GF-D8 (cell line): ENCODE data around the gene STXBP4.
A peak's percentile ranks its signal among the peaks of the same experiment; 100 is the strongest.
"Not testable (repeated sequence)": the region's sequence is repeated elsewhere in the genome, so short reads cannot be mapped to it uniquely, and the experiment has no call there.

Experiments
- DNase-seq: peaks from one replicate; lab custom pipeline; 2025; lab: John Stamatoyannopoulos, UW

STXBP4 gene

DNA sequence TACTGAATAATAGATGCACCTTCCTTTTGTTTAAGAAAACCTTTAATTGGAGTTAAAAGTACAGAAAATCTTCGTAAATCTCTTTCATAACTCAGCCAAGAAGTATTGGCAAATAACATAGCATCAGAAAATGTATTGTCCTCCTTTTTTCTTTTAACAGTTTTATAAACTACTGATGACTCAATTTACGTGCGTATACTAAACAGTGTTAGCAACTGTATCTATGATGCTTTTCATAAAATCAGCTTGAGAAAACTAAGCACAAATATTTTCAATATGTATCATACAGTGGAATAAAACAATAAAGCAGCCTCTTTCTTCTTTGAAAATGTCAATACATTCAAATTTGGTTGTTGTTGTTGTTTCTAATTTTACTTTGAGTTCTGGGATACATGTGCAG lies 88.6 kb downstream of the STXBP4 start:
- DNase-seq = no peak

DNA sequence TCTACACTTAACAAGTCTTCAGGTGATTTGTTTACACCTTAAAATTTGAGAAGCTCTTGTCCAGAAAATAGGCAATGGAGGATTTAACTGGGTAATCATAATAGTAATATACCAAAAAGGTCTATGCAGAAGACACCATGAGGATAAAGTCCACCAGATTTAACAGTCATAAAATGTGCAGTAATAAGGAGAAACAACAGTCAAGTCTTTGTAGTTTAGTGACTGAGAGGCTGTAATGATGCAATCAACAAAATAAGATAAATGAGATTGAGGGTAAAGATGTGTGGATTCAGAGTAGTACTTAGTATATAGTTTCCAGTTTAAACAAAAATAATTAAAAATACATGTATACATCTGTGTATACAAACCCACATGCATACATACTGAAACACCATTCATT lies 91.2 kb downstream of the STXBP4 start:
- no peak for DNase-seq

DNA sequence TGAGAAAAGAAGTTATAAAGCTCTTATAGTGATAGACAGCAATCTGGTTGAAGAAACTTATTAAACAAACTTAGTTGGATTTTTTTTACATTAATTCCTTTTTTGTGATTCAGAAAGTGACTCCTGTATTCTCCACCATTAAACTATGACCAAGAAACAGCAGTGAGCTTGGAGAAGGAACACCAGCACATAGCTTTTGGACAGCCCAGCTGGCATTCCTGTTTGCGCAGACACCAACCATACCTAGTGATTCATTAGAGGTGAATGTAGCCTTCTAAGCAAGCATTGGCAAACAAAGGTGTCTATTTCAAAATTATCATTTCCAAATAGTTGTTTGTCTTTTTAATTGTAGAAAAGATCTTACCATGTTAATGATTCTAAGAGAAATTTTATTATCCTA lies 94.4 kb downstream of the STXBP4 start:
- no peak for DNase-seq

DNA sequence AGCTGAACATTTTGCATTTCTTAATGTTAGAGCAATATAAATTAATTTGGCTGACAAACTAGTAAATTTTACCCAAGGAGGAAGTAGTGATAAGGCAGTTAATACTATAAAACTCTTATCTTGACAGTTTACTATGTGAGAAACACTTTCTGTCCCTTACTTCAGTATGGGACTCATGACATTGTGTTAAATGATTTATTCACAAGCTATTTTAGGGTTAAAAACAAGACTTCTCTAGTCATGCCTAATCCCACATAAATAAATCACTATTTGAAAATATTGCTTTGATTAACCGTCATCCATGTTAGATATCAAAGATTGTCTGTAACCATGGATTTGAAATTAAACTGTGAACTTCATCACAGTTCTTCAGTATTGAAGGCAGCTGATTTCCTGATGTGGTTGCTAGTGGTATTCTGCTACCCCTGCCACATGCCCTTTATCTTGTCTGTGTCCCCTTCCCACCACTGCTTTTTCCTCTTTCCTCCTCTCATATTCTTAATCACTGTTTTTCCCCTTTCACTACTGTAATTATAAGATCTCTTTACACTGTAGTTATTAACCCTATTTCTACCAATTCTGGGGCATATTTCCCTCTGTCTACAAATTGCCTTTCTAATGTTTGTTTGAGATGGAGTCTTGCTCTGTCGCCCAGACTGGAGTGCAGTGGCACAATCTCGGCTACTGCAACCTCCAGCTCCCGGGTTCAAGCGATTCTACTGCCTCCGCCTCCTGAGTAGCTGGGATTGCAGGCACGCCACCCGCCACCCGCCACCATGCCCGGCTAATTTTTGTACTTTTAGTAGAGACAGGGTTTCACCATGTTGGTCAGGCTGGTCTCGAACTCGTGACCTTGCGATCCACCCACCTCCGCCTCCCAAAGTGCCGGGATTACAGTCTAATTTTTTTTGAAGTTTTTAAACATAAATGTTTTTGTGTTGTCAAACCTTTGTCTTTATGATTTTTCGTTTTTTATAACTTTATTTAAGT lies 95.6 kb downstream of the STXBP4 start:
- DNase-seq = peak; percentile 26

DNA sequence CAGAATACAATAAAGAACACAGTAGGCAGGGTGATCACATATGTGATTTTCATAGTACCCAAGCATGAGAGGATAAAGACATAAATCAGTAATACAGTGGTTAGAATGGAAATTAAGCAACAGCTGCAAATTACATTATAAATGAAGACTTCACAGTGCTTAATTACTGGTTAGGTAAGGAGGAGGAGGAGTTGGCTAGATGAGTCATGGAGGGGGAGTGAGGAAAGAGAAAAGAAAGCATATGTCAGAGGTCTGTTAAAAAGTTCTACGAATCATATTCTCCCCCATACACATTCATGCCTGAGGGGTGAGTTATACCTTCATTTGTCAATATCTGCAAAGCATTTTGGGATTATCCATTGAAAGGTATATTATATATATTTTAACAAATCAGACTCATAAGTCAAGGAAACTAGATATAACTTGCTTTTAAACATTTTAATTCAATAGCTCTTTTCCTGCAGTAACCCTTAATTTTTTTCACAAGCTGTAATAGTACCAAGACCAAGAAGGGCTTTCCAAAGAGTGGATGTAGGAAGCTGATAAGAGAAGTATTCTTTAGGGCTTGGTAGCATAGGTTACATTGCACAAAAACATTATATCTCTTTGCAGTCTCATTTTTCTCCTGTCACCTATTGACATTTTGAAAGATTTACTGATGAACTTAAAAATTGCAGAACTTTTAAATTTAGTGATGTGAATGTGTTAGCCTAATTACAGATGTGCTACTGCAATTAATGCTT lies 99.3 kb downstream of the STXBP4 start:
- no peak for DNase-seq

DNA sequence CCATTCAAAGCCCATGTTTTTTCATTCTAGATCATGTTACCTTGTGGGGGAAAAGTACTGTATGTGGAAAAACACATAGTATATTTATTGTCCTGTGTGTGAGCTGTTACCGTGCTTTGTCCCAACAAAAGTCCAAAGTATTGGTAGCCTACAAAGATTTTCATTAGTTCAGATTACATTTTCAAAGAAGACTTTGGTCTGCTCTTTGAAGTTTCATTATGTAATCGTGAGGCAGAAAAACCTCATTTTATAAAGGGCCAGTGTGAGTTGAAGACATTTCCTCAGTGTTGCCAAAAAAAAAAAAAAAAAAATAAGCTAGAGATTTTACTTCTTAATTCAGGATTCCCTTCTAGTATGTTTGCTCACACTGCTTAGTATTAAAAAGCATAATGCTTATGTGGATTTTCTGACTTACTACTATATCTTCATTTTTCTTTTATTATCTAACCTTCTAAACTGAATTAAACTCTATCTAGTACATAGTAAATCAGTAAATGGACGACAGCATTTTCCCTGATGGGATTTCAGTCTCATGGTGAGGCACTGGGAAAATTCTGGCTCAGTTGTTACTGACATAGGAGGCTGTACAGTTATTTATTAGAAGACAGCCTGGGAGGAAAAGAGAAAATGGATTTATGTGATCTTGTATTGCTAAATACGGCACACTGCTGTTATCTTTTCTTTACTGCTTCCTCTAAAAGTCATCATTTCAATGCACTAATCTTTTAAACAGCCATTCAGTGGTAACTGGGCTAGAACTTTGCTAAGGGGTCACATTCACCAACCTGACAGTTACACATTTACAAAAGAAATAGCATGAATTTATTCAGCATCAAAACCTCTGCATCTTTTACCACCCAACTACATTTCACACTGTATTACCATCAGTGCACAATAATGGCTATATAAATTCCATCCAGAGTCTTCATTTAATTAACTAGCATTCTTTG lies 100.6 kb downstream of the STXBP4 start:
- no peak for DNase-seq

DNA sequence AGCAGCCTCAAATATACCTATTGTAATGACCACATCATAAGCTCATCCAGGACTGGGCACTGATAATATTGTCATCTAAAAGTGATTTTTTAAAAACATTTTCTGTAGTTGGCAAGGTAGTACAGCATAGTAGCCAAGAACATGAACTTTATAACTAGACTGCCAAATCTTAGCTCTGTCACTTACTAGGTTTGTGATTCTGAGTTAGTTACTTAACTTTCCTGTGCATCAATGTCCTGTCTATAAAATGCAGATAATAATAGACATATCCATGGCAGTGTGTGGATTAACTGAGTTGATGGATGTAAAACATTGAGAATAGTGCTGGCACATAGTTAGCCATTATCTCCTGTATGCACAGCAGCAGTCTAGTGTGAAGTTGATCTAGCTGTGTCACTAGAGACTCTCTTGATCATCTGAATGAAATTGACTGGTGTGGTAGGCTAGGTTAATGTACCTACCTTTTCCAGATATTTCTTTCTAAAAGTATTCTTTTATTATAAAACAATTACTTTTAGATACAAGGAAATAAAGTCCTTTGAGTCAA lies 101.5 kb downstream of the STXBP4 start:
- DNase-seq = no peak

DNA sequence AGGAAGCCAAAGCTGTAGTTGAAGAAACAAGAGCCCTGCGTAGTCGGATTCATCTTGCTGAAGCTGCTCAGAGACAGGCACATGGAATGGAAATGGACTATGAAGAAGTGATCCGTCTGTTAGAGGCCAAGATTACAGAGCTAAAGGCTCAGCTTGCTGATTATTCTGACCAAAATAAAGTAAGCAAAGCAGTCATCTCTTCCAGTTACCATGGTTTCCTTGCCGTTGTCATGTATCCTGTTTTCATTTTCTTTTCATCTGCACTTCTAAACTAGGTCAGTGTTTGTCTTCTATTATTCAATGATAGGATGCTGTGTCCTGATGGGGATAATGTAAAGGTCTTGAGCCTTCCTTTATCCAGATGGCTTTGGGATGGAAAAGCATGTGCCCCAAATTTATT lies 104.3 kb downstream of the STXBP4 start:
- no peak for DNase-seq

DNA sequence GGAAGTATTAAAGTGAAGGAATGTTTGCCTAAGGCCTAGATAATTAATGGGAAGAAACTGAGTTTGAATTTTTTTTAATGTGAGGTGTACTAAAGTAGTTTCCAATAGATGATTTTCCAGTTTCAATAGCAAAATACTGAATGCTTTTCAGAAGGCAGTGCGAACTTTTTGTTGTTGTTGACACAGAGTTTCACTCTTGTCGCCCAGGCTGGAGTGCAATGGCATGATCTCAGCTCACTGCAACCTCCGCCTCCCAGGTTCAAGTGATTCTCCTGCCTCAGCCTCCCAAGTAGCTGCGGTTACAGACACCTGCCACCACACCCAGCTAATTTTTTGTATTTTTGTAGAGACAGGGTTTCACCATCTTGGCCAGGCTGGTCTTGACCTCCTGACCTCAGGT lies 104.9 kb downstream of the STXBP4 start:
- not testable (repeated sequence) for DNase-seq

DNA sequence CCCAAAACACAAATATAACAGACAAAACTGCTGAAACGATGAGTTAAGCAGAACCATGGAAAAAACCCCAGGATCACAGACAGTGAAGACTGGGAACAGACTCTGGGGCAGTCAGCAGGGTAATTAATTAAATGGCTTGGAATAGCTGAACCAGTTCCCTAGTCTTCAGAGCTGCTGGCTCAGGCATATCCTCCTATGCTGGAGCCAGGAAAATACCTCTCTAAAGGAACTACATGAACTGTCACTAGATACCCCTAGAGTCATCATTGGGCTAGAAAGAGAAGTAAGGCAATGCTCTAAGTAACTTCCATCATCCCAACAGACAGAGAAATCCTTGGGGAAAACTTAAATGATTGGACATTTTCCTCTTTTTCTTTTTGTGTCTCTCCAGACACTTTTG lies 113.0 kb downstream of the STXBP4 start:
- DNase-seq = no peak

DNA sequence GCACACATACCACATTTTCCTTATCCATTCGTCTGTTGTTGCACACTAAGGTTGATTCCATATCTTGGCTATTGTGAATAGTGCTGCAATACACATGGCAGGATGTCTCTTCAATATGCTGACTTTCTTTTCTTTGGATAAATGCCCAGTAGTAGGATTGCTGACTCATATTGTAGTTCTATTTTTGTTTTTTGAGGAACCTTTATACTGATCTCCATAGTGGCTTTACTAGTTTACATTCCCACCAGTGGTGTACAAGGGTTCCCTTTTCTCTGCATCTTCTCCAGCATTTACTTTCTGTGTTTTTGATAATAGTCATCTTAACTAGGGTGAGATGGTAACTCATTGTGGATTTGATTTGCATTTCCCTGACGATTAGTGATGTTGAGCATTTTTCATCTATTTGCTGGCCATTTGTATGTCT lies 118.1 kb downstream of the STXBP4 start:
- peak; percentile 72 for DNase-seq

DNA sequence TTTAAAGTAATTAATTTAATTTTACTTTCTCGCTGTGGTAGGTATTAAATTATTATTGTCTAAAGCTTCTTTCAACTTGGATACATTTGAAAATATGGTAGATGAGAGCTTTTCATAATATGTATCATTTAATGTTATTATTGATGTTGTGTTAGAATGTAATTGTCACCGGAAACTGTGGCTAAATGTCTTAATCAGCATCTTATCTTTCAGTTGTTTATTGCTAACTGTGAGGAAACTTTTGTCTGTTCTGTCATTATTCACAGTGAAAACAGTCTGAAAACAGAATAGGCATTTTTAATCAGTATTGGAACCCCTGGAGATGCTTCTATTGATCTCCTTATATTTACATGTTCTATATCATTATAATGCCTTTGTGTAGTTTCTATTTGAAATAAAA lies 120.7 kb downstream of the STXBP4 start:
- DNase-seq = no peak

DNA sequence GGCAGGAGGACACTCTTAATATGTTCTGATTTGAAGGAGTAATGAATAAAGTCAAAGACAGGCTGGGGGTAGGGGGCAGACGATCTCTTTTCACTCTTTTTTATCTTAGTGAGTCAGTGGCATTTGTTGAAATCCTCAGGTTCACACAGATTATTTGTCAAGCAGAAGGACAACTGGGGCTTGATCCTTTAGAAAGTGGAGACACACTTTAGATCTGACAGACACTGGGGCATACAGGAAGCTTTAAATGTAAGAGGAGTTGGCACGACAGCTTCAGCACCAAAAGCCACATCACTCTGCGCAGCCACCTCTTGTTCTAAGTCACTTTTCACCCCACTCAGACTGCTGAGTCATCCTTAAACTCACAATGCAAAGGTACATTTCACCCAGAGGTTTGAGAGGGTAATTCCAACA lies 121.5 kb downstream of the STXBP4 start:
- DNase-seq = no peak

DNA sequence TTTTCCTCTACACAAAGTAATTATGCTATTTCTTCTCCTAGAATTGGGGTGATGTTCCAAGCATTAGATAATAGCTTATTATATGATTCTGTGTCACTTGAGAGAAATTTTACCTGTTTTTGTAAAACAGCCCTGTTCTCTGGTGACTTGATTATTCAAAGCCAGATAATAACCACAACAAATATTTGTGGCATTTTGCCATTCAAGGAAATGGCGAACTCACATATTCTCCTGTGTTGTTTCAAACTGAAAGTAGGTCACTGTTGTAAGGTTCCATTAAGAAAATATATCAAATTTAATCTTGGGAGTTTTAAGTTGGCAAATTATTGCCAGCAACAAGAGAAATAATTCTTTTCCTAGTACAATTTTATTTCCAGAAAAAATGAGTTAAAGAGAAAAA lies 124.8 kb downstream of the STXBP4 start:
- DNase-seq = no peak

DNA sequence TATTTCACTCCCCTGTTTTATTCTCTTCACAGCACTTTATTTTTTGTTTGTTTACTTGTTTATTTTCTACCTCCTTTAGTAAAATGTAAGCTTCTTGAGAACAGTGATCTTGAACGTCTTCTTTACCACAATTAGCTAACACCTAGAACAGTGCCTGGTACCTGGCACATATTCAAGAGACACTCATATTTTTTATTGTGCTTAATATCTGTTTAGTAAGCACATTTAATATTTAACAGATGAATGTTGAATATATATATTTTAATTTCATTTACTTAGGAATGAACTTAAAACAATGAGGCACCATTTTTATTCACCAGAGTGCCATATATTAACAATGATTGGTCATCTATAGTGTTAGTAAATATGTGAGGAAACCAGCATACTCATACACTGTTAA lies 130.2 kb downstream of the STXBP4 start:
- DNase-seq = no peak

DNA sequence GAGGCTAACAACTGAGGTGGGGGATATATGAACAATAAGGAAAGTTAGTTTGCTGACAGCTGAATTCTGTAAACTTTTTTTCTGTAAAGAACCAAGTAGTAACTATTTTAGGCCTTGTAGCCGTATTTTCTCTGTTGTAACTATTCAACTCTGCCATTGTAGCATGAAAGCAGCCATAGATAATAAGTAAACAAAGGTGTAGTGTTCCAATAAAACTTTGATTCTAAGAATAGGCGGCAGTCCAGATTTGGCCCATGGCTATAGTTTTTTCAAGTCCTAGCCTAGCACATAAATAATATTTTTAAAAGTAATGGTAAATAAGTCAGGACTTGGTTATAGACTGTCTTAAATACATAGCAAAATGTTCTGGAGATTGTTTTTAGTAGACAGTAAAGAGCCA lies 142.0 kb downstream of the STXBP4 start:
- no peak for DNase-seq

DNA sequence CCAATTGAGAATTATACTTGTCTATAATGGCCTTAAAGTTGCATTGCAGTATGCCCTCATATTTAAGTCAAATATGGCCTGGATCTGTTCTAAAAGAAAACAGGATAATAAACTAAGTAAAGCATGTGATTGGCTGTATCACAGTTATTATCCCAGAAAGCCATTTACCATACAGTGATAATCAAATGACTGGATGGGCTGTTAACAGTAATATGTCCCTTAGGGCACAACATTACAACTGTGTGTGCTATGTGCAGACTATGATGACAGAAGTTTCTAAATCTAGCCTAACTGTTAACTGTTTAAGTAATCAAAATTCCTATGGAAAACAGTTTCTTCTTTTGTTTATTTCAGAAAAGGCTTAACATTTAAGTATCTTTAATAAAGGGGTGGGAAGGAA lies 145.7 kb downstream of the STXBP4 start:
- no peak for DNase-seq

DNA sequence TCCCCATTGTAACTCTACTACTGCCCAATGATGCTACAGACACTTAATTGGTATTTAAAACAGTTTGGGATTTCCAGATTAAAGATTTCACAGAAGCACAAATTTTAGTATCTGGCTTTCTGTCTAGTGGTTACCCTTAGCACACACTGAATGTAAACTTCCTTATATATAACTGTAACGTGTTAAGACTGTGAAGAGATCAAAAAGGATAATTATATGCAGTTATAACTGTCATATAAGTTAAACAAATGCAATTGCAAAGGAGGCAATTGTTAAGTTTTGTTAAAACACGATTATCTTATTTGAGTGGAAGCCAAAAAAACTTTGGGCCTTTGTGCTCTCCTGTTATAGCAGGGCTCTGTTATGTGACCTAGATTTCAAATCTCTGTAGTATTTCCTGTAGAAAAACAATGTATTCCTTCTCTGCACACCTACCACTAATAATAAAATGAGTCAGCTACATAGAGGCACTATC lies 147.9 kb downstream of the STXBP4 start:
- no peak for DNase-seq

DNA sequence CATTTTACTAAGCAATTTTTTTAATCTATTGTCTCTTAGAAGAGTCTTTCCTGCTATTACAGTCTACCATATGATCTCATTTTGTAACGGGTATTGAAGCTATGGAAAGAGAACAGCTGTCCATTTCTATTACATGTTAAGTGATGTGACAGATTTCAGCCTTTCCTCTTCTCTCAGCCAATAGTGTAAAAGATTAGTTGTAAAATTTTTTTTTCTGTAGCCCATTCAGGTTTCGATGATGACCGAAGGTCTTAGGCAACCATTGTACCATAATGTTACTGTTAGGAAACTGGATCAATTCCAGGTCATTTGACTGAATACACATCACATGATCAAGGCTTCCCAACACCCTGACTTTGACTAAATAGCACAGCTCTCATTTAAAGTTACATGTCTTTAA lies 148.6 kb downstream of the STXBP4 start:
- no peak for DNase-seq

DNA sequence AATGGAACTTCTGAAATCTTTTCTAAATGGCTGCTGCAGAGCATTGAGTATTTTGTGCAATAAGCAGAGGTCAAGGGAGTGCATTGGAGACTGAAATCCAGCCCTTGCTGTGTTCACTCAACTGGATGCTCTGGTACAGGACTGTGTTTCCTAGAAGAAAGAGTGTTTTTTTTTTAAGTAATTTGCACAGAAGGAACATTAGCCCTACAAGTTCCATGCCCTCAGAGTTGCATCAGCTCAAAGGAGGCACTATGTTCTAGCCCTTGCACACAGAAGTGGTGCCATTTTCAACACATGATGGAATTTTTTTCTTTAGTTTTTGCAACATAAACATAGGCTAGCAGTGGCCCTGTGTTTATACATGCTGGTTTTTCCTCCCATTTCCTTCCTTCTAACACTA lies 152.1 kb downstream of the STXBP4 start:
- DNase-seq = no peak

DNA sequence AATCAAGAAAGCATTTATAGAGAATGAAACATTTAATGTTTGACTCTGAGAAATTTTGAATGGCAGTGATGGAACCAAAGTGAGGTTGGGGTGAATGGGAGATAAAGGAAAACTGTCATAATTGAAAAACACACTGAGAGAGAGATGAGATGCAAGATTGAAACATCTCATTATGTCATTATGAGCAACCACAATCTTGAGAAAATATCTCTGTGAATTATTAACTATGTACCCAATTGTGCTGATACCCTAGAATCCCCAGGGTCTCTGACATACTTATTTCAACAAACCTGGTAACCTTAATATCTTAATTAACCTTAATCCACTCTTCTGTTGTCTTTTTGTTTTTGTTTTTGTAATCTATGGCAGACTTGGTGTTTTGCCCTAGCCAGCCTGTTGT lies 152.7 kb downstream of the STXBP4 start:
- DNase-seq = no peak

DNA sequence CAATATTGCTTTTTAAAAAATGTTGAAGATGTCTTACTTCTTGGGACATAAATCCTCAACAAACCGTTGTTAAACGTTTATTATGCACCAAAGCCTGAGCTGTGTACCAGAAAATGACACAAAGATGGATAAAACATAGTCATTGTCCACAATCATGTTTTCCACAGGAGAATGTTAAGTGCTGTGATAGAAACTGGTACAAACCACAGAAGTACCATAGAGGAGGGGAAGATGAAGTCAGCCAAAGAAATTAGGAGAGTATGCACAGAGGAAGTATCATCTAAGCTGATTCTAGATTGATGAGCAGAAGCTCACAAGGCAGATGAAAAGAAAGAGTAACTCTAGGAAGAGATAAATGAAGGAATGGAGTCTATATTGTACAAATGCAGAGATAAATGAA lies 153.5 kb downstream of the STXBP4 start:
- DNase-seq = no peak
